H1 (cell line): ENCODE data around the gene MAPK8IP2. TPM values are rescaled to one million over a fixed set of nuclear protein-coding genes. Genes with fewer than 3 reads are reported as not detected.

Source experiments
- CTCF ChIA-PET: fragments of 300-600 bp; sonication (Branson Sonifier 250); formaldehyde crosslinking; loops from one replicate; lab custom pipeline; 2021; ENCODE audit not compliant: partially characterized antibody; lab: Charles Lee
- POLR2A ChIA-PET: fragments of 300-600 bp; sonication (Branson Sonifier 250); formaldehyde crosslinking; loops from one replicate; lab custom pipeline; 2021; ENCODE audit warnings: inconsistent platforms; ENCODE audit not compliant: partially characterized antibody; lab: Charles Lee
- DNase-seq, 2 experiments: peaks; one replicate each; pipeline versions ENCODE4 v3.0.0 to v3.0.0-alpha.2; 2010 to 2022; ENCODE audit warnings: low spot score in 2 of 2, low read depth in 1 of 2, mixed read lengths in 1 of 2
- FAIRE-seq: peaks from 2 replicates; lab custom pipeline; 2011; peaks lifted over from hg19 to GRCh38; lab: Jason Lieb, UNC
- H2AFZ ChIP-seq: 2 replicates; pipeline ENCODE4 v1.8.1; 2012; ENCODE audit warnings: low read length, inconsistent platforms
- H2AK5ac ChIP-seq: 2 replicates; pipeline ENCODE4 v1.6.1; 2013; ENCODE audit warnings: low read depth, low read length
- H2BK120ac ChIP-seq: replicated peaks from 2 replicates; pipeline ENCODE3; 2013; ENCODE audit warnings: low read depth, low read length, inconsistent platforms
- H2BK12ac ChIP-seq: 2 replicates; pipeline ENCODE4 v1.6.1; 2013; ENCODE audit warnings: low read depth, low read length
- H2BK15ac ChIP-seq: 2 replicates; pipeline ENCODE4 v1.6.1; 2013; ENCODE audit warnings: low read length
- H2BK20ac ChIP-seq: 2 replicates; pipeline ENCODE4 v1.6.1; 2013; ENCODE audit warnings: low read length
- H2BK5ac ChIP-seq: 2 replicates; pipeline ENCODE4 v1.6.1; 2013; ENCODE audit warnings: low read depth, low read length
- H3K14ac ChIP-seq: 2 replicates; pipeline ENCODE4 v1.6.1; 2013; ENCODE audit warnings: inconsistent platforms; ENCODE audit not compliant: insufficient read length
- H3K18ac ChIP-seq: 2 replicates; pipeline ENCODE4 v1.6.1; 2013; ENCODE audit warnings: low read length; ENCODE audit errors: extremely low read depth
- H3K23ac ChIP-seq: 2 replicates; pipeline ENCODE4 v1.6.1; 2013; ENCODE audit warnings: inconsistent platforms; ENCODE audit not compliant: insufficient read length
- H3K23me2 ChIP-seq: 2 replicates; pipeline ENCODE4 v1.6.1; 2013; ENCODE audit warnings: low read depth, low read length
- H3K27ac ChIP-seq: 2 replicates; pipeline ENCODE4 v1.6.1; 2011; ENCODE audit warnings: low read depth, low read length, inconsistent platforms
- H3K27me3 ChIP-seq, 4 experiments: replicated peaks in 1 of 4; 1 replicate in 1 of 4; 2 replicates in 3 of 4; pipeline versions ENCODE4 v1.6.1 to v1.8.1; 2011 to 2013; ENCODE audit warnings: low read length in 3 of 4, mild to moderate bottlenecking in 3 of 4, inconsistent platforms in 2 of 4, mixed read lengths in 2 of 4, moderate library complexity in 1 of 4; ENCODE audit not compliant: control insufficient read depth in 3 of 4, insufficient read depth in 3 of 4; ENCODE audit errors: extremely low read depth in 1 of 4
- H3K36me3 ChIP-seq, 4 experiments: 2 replicates each; pipeline versions ENCODE4 v1.6.1 to v1.8.1; 2011 to 2013; ENCODE audit warnings: mild to moderate bottlenecking in 4 of 4, low read length in 3 of 4, moderate library complexity in 2 of 4, control low read depth in 1 of 4, inconsistent platforms in 1 of 4; ENCODE audit not compliant: insufficient read depth in 4 of 4, control insufficient read depth in 2 of 4
- H3K4ac ChIP-seq: replicated peaks from 2 replicates; pipeline ENCODE3; 2013; ENCODE audit warnings: low read length, low read depth, mixed read lengths, inconsistent platforms; ENCODE audit not compliant: insufficient read length
- H3K4me1 ChIP-seq, 4 experiments: replicated peaks in 1 of 4; 1 replicate in 1 of 4; 2 replicates in 3 of 4; pipeline versions ENCODE4 v1.6.1 to v1.8.1; 2011 to 2013; ENCODE audit warnings: low read length in 3 of 4, inconsistent platforms in 2 of 4, mixed read lengths in 1 of 4; ENCODE audit not compliant: insufficient read depth in 4 of 4, control insufficient read depth in 3 of 4
- H3K4me2 ChIP-seq, 2 experiments: 2 replicates each; pipeline versions ENCODE4 v1.6.1 to v1.8.1; 2011 to 2013; ENCODE audit warnings: low read depth in 2 of 2, low read length in 2 of 2, control low read depth in 1 of 2, inconsistent platforms in 1 of 2, mild to moderate bottlenecking in 1 of 2; ENCODE audit not compliant: insufficient read depth in 1 of 2
- H3K4me3 ChIP-seq, 4 experiments: fragments of 200-600, 300-600 bp in 1 of 4; sonication (generic), shearing (Covaris generic), sonication (Bioruptor Twin) in 1 of 4; 2 replicates each; pipeline versions ENCODE4 v1.5.1 to v1.8.1; 2011 to 2016; ENCODE audit warnings: low read length in 4 of 4, low read depth in 3 of 4, control low read depth in 2 of 4, inconsistent platforms in 2 of 4, mild to moderate bottlenecking in 2 of 4, mixed read lengths in 1 of 4, moderate library complexity in 1 of 4; ENCODE audit not compliant: insufficient read depth in 2 of 4; ENCODE audit errors: extremely low read depth in 1 of 4
- H3K56ac ChIP-seq: replicated peaks from 2 replicates; pipeline ENCODE3; 2013; ENCODE audit warnings: low read depth, mild to moderate bottlenecking, mixed read lengths, low read length, inconsistent platforms; ENCODE audit not compliant: insufficient read length
- H3K79me1 ChIP-seq: 2 replicates; pipeline ENCODE4 v1.6.1; 2013; ENCODE audit warnings: low read depth, low read length, control low read depth
- H3K79me2 ChIP-seq, 2 experiments: 2 replicates each; pipeline versions ENCODE4 v1.6.1 to v1.8.1; 2012 to 2013; ENCODE audit warnings: low read length in 2 of 2, mild to moderate bottlenecking in 2 of 2, inconsistent platforms in 1 of 2; ENCODE audit not compliant: insufficient read depth in 2 of 2, control insufficient read depth in 1 of 2
- H3K9ac ChIP-seq, 4 experiments: replicated peaks in 1 of 4; 1 replicate in 1 of 4; 2 replicates in 3 of 4; pipeline versions ENCODE4 v1.6.1 to v1.8.1; 2011 to 2013; ENCODE audit warnings: low read depth in 3 of 4, low read length in 3 of 4, control low read depth in 2 of 4, mild to moderate bottlenecking in 2 of 4, moderate library complexity in 2 of 4, inconsistent platforms in 1 of 4; ENCODE audit errors: extremely low read depth in 1 of 4
- H3K9me3 ChIP-seq, 2 experiments: 2 replicates each; pipeline versions ENCODE4 v1.6.1 to v1.8.1; 2012 to 2013; ENCODE audit warnings: mild to moderate bottlenecking in 2 of 2, moderate library complexity in 2 of 2, control low read depth in 1 of 2, inconsistent platforms in 1 of 2, low read depth in 1 of 2, low read length in 1 of 2, mixed read lengths in 1 of 2; ENCODE audit not compliant: insufficient read depth in 2 of 2
- H4K20me1 ChIP-seq, 2 experiments: replicated peaks in 1 of 2; 2 replicates each; pipeline versions ENCODE3 to v1.8.1; 2011 to 2013; ENCODE audit warnings: inconsistent platforms in 2 of 2, low read length in 2 of 2, mild to moderate bottlenecking in 1 of 2; ENCODE audit not compliant: insufficient read depth in 2 of 2, control insufficient read depth in 1 of 2
- H4K5ac ChIP-seq: 2 replicates; pipeline ENCODE4 v1.6.1; 2013; ENCODE audit warnings: low read length, low read depth, mixed read lengths, inconsistent platforms; ENCODE audit not compliant: insufficient read length
- H4K8ac ChIP-seq: 2 replicates; pipeline ENCODE4 v1.8.0; 2013; ENCODE audit warnings: mild to moderate bottlenecking, moderate library complexity, low read length, inconsistent platforms; ENCODE audit not compliant: insufficient read depth; ENCODE audit errors: extremely low read depth
- H4K91ac ChIP-seq: replicated peaks from 2 replicates; pipeline ENCODE3; 2013; ENCODE audit warnings: low read length, mixed read lengths, inconsistent platforms; ENCODE audit not compliant: insufficient read length
- CHD1 ChIP-seq: IDR thresholded peaks from 2 replicates; pipeline ENCODE4 v1.6.1; 2012; ENCODE audit warnings: low read depth, low read length, improper control_type of control experiment
- HDAC2 ChIP-seq, 2 experiments: fragments of 300-600 bp in 1 of 2; sonication (generic) in 1 of 2; IDR thresholded peaks; 2 replicates each; pipeline ENCODE4 v1.6.1; 2011 to 2012; ENCODE audit warnings: low read depth in 2 of 2, low read length in 2 of 2, mild to moderate bottlenecking in 2 of 2, moderate library complexity in 2 of 2, borderline replicate concordance in 1 of 2, inconsistent platforms in 1 of 2
- WGBS, 2 experiments: shearing (Covaris generic) in 1 of 2; methylation state at CpG; one replicate each; pipeline versions ENCODE4 v1.1.6 to v1.1.7; 2013 to 2015; ENCODE audit warnings: low lambda C conversion rate in 2 of 2, mixed read lengths in 2 of 2, inconsistent platforms in 1 of 2, low coverage in 1 of 2, missing lambda C conversion rate in 1 of 2; ENCODE audit not compliant: insufficient replicate concordance in 2 of 2, insufficient coverage in 1 of 2, insufficient read length in 1 of 2; ENCODE audit errors: extremely low coverage in 1 of 2, missing lambda C conversion rate in 1 of 2; 5-methylcytosine and 5-hydroxymethylcytosine counted together
- polyA plus RNA-seq, 7 experiments: library from polyadenylated mRNA; depleted of rRNA in 3 of 7; stranded (reverse) in 5 of 7; unstranded in 2 of 7; fragments of >200 nt in 5 of 7; fragments of 200-250 nt in 2 of 7; gene quantifications; 1 replicate in 5 of 7; 2 replicates in 1 of 7; 4 replicates in 1 of 7; pipeline versions ENCODE4 v1.2.1 to v1.2.3, GENCODE V29; 2011 to 2013; ENCODE audit warnings: missing spikeins in 2 of 7, mixed read lengths in 2 of 7
- total RNA-seq: library from RNA; stranded (reverse); fragmentation: NEBNext Ultra II Directional; extraction: Animal tissue kit (Norgen Biotek cat#: 25700); gene quantifications from 2 replicates; pipeline ENCODE4 v1.2.1, GENCODE V29; 2021

The MAPK8IP2 gene
- total and polyA plus RNA-seq, 2 of the 8 experiments (the other 6 are each of a cell fraction or from before 2014, with no cell fraction given) = 1.5 to 5.5 TPM

DNA sequence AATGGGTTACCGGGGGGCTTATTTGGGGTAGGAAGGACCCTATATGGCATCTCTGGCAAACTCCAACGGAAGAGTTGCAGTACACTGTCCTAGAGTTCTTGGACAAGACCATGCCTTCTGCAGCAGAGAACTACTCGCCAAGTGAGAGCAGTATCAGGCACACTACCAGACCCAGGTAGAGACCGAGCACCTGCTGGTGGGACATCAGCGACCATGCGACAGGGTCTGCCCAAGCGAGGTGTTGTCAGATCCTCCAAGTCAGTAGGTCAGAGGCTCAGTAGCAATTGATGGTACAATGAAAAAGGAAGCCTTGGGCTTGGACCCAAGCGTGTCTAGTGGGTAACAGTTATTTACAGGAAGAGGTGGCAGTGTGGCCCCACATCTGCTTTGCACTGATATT lies 14.8 kb upstream of the MAPK8IP2 start:
- Histone ChIP-seq H2AFZ (no peak overlapping the region), H3K4me2 (no peak overlapping the region), H3K9ac (no peak overlapping the region), H4K8ac (no peak overlapping the region), H2BK15ac (no peak overlapping the region), H3K27me3 (0 out of 7 replicates have a peak, but pooled peaks cover 0 to 1% (median 0%) of the 10 kb centered on the region in 4 experiments), H3K79me2 (peaks cover 0 to 7% of the 10 kb centered on the region in 2 experiments; a peak in 1 of 4 replicates), H3K9me3 (no peaks in the 10 kb centered on the region), H2BK20ac (no peak overlapping the region), H3K4me3 (no peak overlapping the region), H4K91ac (no peak overlapping the region), H4K20me1 (no peaks in the 10 kb centered on the region), H3K27ac (no peak overlapping the region), H3K4ac (no peak overlapping the region), H3K23ac (no peak overlapping the region), H2AK5ac (no peak overlapping the region), H2BK5ac (no peak overlapping the region), H2BK12ac (no peak overlapping the region), H2BK120ac (no peak overlapping the region), H3K23me2 (peaks cover 10% of the 10 kb centered on the region; the same call in 1 of the 2 replicates), H3K18ac (no peak overlapping the region), H4K5ac (no peak overlapping the region), H3K14ac (no peak overlapping the region), H3K36me3 (no peaks in the 10 kb centered on the region; a peak in 2 of 8 replicates), H3K56ac (no peak overlapping the region), H3K4me1 (peaks cover 4 to 15% (median 7%) of the 10 kb centered on the region in 4 experiments), H3K79me1 (peaks cover 7% of the 10 kb centered on the region; the same call in 1 of the 2 replicates)
- FAIRE-seq (no peak), DNase-seq (no peak)
- 89% methylated on average over 8 of the region's 8 CpGs; no CpG with 5 or more reads in 1 of the 2 experiments for WGBS, 2 experiments
- TF ChIP-seq HDAC2 (IDR thresholded peaks at IDR 0.05; ENCODE audit: borderline replicate concordance in 1 of 2, low read depth in 2 of 2, low read length in 2 of 2) (no peak), CHD1 (no peak)
- CTCF ChIA-PET = interaction anchor here (0.8 to 4.0 kb wide), 7 partner anchors 13 to 114 kb away, joined by 3 to 19 read pairs (median 5); no protein-coding TSS in a partner anchor
- POLR2A ChIA-PET = interaction anchor here (1.5 kb wide), 1 partner anchor 9 kb away, joined by 3 read pairs; no protein-coding TSS in a partner anchor
